HepG2 (cell line): ENCODE results near the gene LPXN.

Experiments used
- MXI1 ChIP-seq: IDR thresholded peaks from 3 replicates; pipeline ENCODE4 v1.6.1; 2012; ENCODE audit warnings: low read depth, low read length, inconsistent platforms, borderline replicate concordance
- U2AF1 ChIP-seq: fragments of 200-400 bp; formaldehyde crosslinking; optimal IDR thresholded peaks from 2 replicates; pipeline ENCODE3; 2017; ENCODE audit warnings: mild to moderate bottlenecking, low read depth, low read length
- ZFP37 ChIP-seq: sonication (generic); formaldehyde crosslinking; IDR thresholded peaks from 2 replicates; pipeline ENCODE4 v1.4.0; 2020; ENCODE audit warnings: missing genetic modification reagents, borderline replicate concordance
- ZNF577 ChIP-seq: sonication (generic); formaldehyde crosslinking; IDR thresholded peaks from 2 replicates; pipeline ENCODE4 v1.4.0; 2020; ENCODE audit warnings: mild to moderate bottlenecking, low read depth, missing genetic modification reagents, borderline replicate concordance
- TF ChIP-seq, protein P1 (sequence below): sonication (generic); formaldehyde crosslinking; IDR thresholded peaks from 2 replicates; pipeline ENCODE4; 2020; ENCODE audit warnings: missing genetic modification reagents, mild to moderate bottlenecking, borderline replicate concordance

DNA sequence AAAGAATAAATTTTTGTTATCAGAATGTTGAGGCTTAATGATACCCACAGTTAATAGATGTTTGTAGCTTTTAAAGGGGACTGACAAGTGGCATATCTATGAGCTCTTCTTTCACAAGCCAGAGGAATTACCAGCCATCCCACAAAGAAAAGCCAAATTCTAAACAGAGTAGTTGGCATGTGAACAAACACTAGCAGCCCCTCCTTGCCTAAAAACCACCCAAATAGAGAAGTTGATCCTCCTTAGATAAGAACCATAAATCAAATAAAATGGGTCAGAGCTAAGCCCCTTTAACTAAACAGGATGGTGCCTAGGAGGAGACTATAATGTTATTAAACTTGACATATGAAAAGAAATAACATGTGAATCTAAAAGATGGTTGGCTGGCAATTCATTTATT, 11.4 kb downstream of the LPXN start:
- TF ChIP-seq, protein P1, sequence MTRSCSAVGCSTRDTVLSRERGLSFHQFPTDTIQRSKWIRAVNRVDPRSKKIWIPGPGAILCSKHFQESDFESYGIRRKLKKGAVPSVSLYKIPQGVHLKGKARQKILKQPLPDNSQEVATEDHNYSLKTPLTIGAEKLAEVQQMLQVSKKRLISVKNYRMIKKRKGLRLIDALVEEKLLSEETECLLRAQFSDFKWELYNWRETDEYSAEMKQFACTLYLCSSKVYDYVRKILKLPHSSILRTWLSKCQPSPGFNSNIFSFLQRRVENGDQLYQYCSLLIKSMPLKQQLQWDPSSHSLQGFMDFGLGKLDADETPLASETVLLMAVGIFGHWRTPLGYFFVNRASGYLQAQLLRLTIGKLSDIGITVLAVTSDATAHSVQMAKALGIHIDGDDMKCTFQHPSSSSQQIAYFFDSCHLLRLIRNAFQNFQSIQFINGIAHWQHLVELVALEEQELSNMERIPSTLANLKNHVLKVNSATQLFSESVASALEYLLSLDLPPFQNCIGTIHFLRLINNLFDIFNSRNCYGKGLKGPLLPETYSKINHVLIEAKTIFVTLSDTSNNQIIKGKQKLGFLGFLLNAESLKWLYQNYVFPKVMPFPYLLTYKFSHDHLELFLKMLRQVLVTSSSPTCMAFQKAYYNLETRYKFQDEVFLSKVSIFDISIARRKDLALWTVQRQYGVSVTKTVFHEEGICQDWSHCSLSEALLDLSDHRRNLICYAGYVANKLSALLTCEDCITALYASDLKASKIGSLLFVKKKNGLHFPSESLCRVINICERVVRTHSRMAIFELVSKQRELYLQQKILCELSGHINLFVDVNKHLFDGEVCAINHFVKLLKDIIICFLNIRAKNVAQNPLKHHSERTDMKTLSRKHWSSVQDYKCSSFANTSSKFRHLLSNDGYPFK (CRISPR knock-in tag) = no peak
- no peak for TF ChIP-seq U2AF1
- TF ChIP-seq ZNF577 (CRISPR knock-in tag) = no peak
- TF ChIP-seq MXI1 = no peak
- no peak for TF ChIP-seq ZFP37 (CRISPR knock-in tag)
